Cardiac muscle cell (in vitro differentiated cells and primary cell): ENCODE measurements around the gene LEF1. TPM values are rescaled to one million over a fixed set of nuclear protein-coding genes. Genes with fewer than 3 reads are reported as not detected.

Experiments used
- DNase-seq, 2 donors: peaks; one replicate each; pipeline versions ENCODE4 v3.0.0 to v3.0.0-alpha.2; 2010 to 2017; ENCODE audit warnings: low read depth in 1 of 2, low spot score in 1 of 2
- H3K27ac ChIP-seq: fragments of 200-600 bp; sonication (generic); 2 replicates; pipeline ENCODE4 v1.5.1; 2016
- H3K27me3 ChIP-seq: fragments of 200-600 bp; sonication (generic); 2 replicates; pipeline ENCODE4 v1.6.0; 2016; ENCODE audit warnings: control low read depth
- H3K36me3 ChIP-seq: fragments of 200-600 bp; sonication (generic); 2 replicates; pipeline ENCODE4 v1.5.1; 2016; ENCODE audit warnings: control low read depth
- H3K4me1 ChIP-seq: fragments of 200-600 bp; sonication (generic); 2 replicates; pipeline ENCODE4 v1.8.1; 2017; ENCODE audit warnings: low read depth, mild to moderate bottlenecking, mixed run types
- H3K4me3 ChIP-seq: fragments of 200-600 bp; sonication (generic); 2 replicates; pipeline ENCODE4 v1.5.1; 2016; ENCODE audit warnings: mild to moderate bottlenecking
- H3K9me3 ChIP-seq: fragments of 200-600 bp; sonication (generic); 2 replicates; pipeline ENCODE4 v1.5.1; 2017; ENCODE audit warnings: low read depth, mild to moderate bottlenecking, control low read depth
- CTCF ChIP-seq: IDR thresholded peaks from 2 replicates; pipeline ENCODE4 v1.5.1; 2012; ENCODE audit warnings: low read depth, mild to moderate bottlenecking, low read length
- polyA plus RNA-seq: library from polyadenylated mRNA; unstranded; fragments of >200 nt; fragmentation: Nextera tagmentation; extraction: Ambion mirVana; gene quantifications from 2 replicates; pipeline ENCODE4 v1.2.1, GENCODE V29; 2016
- total RNA-seq: library from RNA; depleted of rRNA; stranded (reverse); fragments of >200 nt; gene quantifications from 2 replicates; pipeline ENCODE4 v1.2.3, GENCODE V29; 2016

LEF1 gene
- 67.2 and 70.3 TPM in 2 replicates for total RNA-seq
- 45.8 and 69.1 TPM in 2 replicates for polyA plus RNA-seq

DNA sequence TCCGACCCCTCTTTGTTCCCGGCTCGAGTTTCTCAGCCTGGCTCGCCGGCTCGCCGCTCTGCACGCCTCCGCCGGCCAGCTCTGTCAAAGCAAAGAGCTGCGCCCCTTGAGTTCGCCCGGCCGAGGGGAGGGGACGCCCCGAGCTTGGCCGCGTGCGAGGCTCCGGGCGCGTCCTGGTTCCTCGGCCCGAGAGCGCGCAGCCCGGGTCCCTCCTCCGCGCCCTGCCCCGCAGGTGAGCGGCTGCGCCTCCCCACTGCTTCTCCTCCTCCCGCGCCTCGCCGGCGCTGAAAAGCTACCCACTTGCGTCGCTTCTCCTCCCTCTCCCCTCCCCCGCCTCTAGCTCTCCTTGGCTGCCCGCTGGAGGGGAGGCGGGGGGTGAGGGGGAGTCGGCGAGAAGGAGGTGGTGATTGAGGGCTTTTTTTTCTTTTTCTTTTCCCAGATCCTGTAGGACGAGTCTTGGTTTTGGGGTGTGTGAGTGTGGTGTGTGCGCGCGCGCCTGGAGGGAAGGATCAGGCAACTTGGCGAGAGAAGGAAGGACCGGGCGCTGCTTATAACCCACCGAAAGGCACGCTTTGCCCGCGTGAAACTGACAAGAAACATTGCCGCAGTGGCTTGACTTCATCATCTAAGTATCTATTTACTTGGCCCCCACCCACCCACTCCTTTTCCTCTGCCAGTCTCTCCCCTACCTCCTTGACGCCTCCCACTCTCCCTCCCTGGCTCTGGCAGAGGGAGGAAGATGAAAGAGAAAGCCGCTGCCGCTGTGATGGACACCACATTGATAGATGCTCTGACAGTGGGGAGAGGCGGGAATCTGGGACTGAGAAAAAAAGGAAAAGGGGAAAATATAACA, at the start of gene LEF1:
Gene LEF1, minus strand, starts transcription at position 262 of the 853 bp plus-strand sequence. CDS start 1,165 bp downstream, outside the sequence.
- Histone ChIP-seq H3K27me3 (peaks cover 30% of the 10 kb centered on the region), H3K4me1 (peaks cover 24% of the 10 kb centered on the region), H3K27ac (peak within 1 kb of the TSS; percentile 76), H3K4me3 (peak within 1 kb of the TSS; percentile 96), H3K9me3 (no peaks in the 10 kb centered on the region), H3K36me3 (no peaks in the 10 kb centered on the region)
- DNase-seq: peak; percentile 42 to 90
- no peak for TF ChIP-seq CTCF

DNA sequence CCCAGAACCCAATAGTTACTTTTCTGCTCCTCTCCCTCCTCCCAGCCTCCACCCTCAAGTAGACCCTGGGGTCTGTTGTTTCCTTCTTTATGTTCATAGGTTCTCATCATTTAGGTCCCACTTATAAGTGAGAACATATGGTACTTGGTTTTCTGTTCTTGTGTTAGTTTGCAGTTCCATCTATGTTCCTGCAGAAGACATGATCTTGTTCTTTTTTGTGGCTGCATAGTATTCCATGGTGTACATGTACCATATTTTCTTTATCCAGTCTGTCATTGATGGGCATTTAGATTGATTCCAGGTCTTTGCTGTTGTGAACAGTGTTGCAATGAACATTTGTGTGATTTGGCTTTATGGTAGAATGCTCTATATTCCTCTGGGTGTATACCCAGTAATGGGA, 47.8 kb upstream of the LEF1 start:
- no peak for DNase-seq
- Histone ChIP-seq H3K36me3 (no peaks in the 10 kb centered on the region), H3K4me1 (peaks cover 16% of the 10 kb centered on the region), H3K9me3 (no peaks in the 10 kb centered on the region), H3K4me3 (no peak overlapping the region), H3K27me3 (no peaks in the 10 kb centered on the region), H3K27ac (no peak overlapping the region)
- no peak for TF ChIP-seq CTCF

DNA sequence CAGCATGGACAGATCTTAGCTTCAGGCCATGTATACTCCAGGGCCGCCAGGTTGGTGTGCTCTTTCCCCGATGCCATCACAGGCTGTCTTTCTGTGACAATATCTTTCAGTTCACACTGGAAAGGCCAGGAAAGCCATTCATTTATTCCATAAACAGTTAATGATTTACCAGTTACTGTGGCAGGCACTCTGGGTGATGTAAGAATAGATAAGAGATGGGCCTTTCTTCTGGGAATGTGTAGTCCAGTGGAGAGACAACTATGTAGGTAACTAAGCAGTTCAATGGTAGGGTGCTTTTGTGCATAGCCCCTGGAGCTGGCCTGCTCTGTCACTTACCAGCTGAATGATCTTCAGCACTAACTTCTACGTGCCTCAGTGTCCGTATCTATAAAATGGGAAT, 46.3 kb upstream of the LEF1 start:
- TF ChIP-seq CTCF: no peak
- Histone ChIP-seq H3K4me1 (peaks cover 16% of the 10 kb centered on the region), H3K4me3 (no peak overlapping the region), H3K36me3 (no peaks in the 10 kb centered on the region), H3K27ac (no peak overlapping the region), H3K9me3 (no peaks in the 10 kb centered on the region), H3K27me3 (no peaks in the 10 kb centered on the region)
- DNase-seq: no peak

DNA sequence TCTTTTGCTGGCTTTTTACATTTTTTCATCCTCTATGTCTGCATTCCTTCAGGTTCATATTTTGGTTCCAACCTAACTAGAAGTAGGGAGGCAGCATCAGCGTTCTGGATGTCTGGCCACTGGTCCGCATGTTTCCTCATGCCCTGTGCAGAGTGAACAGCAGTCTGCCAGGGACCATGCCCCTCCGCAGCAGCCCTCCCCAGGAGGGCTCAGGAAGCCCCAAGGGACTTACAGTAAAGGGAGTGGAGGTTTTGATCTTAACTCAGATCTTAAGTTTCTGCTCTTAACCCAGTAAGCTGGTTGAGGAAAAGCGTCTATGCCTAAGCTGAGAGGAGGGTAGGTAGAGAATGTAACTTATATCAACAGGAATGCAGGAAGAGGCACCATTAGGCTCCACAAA, 45.0 kb upstream of the LEF1 start:
- no peaks in the 10 kb centered on the region for H3K9me3 ChIP-seq
- H3K4me3 ChIP-seq: no peak overlapping the region
- no peaks in the 10 kb centered on the region for H3K36me3 ChIP-seq
- H3K4me1 ChIP-seq: peaks cover 16% of the 10 kb centered on the region
- no peaks in the 10 kb centered on the region for H3K27me3 ChIP-seq
- DNase-seq: no peak
- TF ChIP-seq CTCF: no peak
- H3K27ac ChIP-seq: no peak overlapping the region

DNA sequence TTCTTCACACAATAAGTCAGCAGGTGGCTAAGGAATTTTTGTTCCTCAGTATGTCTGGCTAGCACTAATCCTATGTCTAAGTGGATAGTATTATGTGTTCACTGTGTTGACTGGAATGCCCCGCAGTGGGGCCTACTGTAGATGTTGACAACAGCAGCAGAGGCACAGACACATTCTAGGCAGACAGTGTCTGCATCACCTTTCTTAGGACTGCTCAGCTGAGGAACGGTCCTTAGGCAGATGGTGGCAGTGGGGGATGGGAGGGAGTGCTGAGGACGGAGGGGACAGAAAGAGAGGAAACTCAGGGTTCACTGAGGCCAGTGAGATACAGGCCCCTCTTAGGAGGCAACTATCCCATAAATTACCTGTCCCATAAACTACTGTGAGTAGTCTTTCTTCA, 44.6 kb upstream of the LEF1 start:
- DNase-seq: peak in 1 of 2 donors; percentile 13
- TF ChIP-seq CTCF: no peak
- H3K36me3 ChIP-seq: no peaks in the 10 kb centered on the region
- peak overlapping the region; percentile 56 for H3K27ac ChIP-seq
- peaks cover 16% of the 10 kb centered on the region for H3K4me1 ChIP-seq
- no peak overlapping the region for H3K4me3 ChIP-seq
- H3K27me3 ChIP-seq: no peaks in the 10 kb centered on the region
- no peaks in the 10 kb centered on the region for H3K9me3 ChIP-seq
